IPS DF 19.7 (cell line): ENCODE data around the gene ERF.
"Not testable (repeated sequence)": the region's sequence is repeated elsewhere in the genome, so short reads cannot be mapped to it uniquely, and the experiment has no call there.

ENCODE experiments used
- DNase-seq: peaks from one replicate; pipeline ENCODE4 v3.0.0-alpha.2; 2013; ENCODE audit warnings: low read depth, low spot score

ERF gene

DNA sequence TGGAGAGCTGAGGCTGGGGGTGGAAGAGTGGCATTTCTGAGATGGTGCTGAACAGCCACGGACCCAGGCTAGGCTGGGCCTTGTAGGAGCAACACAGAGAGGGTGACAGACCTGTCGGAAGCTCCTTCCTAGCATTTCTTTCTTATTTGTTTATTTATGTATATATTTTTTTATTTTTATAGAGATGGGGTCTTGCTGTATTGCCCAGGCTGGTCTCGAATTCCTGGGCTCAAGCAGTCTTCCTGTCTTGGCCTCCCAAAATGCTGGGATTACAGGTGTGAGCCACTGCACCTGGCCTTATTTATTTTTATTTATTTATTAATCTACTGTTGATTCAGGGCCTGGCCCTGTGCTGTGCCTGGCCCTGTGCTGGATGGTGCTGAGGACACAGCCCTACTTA lies 20.6 kb upstream of the ERF start:
- DNase-seq, result no peak

- DNase-seq, result no peak
Observed at GRCh38 chr19:42275103-42275502, 20.2 kb upstream of the ERF start.

- DNase-seq, result no peak
Observed at GRCh38 chr19:42274065-42274682, 19.2 kb upstream of the ERF start.

DNA sequence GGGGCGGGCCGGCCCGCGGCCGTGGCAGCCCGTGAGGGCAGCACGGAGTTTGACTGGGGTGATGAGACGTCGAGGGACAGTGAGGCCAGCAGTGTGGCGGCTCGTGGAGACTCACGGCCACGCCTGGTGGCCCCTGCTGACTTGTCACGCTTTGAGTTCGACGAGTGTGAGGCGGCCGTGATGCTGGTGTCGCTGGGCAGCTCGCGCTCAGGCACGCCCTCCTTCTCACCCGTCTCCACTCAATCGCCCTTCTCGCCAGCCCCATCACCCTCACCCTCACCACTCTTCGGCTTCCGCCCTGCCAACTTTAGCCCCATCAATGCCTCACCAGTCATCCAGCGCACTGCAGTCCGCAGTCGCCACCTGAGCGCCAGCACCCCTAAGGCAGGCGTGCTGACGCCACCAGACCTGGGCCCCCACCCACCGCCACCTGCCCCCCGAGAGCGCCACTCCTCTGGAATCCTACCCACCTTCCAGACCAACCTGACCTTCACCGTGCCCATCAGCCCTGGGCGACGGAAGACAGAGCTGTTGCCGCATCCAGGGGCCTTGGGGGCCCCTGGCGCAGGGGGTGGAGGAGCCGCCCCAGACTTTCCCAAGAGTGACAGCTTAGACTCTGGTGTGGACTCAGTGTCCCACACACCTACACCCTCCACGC lies 18.6 kb upstream of the ERF start:
- DNase-seq, result no peak

GRCh38 chr19:42272989-42273406 lies 18.1 kb upstream of the ERF start:
- no peak for DNase-seq

DNA sequence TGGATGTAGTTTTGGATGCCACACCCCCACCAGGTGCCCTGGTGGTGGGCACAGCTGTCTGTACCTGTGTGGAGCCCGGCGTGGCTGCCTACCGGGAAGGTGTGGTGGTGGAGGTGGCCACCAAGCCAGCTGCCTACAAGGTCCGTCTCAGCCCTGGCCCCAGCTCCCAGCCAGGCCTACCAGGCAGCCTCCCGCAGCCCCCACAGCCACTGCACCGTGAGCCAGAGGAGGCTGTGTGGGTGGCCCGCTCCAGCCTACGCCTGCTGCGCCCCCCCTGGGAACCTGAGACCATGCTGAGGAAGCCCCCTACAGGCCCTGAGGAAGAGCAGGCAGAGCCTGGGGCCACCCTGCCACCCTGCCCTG lies 17.6 kb upstream of the ERF start:
- no peak for DNase-seq

GRCh38 chr19:42271861-42272534 lies 17.1 kb upstream of the ERF start:
- DNase-seq, result no peak

DNA sequence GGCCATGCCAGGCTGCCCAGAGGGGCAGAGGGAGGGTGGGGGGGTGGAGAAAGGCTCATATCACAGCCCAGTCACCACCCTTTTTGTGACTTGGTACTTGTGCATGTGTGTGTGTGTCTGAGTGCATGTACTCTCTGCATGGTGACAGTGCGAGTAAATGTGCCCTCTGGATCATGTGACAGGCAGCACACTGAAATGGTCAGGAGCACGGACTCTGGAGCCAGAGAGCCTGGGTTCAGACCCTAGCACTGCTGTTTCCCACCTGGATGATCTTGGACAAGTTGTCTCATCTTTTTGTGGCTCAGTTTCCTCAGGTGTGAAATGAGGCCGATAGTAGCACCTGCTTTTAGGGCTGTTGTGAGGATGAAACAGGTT lies 16.1 kb upstream of the ERF start:
- DNase-seq, result no peak

- DNase-seq, result no peak
Observed at GRCh38 chr19:42270346-42271044, 15.6 kb upstream of the ERF start.

- no peak for DNase-seq
Observed at GRCh38 chr19:42269478-42270345, 14.8 kb upstream of the ERF start.

GRCh38 chr19:42268704-42269477 lies 14.0 kb upstream of the ERF start, which contains the start of gene CIC:
Gene CIC, plus strand, starts transcription at chr19:42269252. Its CDS starts 2,532 bp downstream, at chr19:42271784.
- DNase-seq, result peak; percentile 100

DNA sequence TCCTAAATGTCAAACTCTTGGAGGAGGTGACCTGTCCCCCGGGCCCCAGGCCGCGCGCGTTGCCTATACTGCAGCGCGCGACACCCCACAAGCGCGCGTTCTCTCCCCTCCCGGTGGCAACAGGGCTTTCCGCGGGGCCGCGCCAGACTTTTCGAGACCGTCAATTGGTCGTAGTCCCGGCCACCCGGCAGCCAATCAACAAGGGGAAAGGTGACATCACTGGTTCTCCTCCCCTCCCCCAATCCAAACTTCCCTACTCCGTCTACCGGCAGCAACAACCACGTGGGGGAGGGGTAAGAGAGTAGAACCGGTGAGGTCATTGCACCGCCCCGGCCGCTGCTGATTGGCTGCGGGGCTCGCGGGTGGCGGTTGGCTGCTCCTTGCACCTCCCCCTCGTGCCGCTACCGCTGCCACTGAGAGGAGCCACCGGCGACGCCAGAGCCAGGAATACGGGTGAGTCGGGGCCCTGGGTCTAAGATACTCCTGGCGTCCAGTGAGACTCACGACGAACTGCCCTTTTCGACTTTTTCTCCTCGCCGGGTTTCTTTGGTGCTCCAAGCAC lies 13.3 kb upstream of the ERF start:
- DNase-seq, result peak; percentile 99

DNA sequence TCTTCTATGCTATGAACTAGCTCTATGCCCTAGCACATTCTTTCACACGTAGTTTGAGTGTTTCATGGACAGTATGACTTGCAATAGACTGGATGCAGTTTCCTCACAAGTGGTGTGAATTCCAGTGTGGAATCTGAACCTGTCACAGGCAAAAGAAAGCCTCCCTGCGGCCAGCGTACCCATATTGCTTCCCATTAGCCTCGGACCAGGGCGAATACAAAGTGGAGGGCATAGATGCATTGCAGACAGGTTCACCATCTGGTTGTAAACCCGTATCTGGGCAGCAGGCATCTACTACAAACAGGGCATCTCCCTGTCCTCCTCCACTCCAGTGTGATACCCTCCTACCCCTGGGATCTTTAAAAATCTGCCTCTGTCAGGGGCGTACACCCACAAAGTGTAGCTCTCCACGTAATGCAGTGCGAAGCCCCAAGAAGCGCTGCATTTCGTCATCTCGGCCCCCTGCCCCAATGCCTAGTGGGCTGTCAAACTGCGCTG lies 12.8 kb upstream of the ERF start:
- no peak for DNase-seq

GRCh38 chr19:42266928-42267603 lies 12.1 kb upstream of the ERF start:
- not testable (repeated sequence) for DNase-seq

- not testable (repeated sequence) for DNase-seq
Observed at GRCh38 chr19:42266105-42266504, 11.2 kb upstream of the ERF start.

DNA sequence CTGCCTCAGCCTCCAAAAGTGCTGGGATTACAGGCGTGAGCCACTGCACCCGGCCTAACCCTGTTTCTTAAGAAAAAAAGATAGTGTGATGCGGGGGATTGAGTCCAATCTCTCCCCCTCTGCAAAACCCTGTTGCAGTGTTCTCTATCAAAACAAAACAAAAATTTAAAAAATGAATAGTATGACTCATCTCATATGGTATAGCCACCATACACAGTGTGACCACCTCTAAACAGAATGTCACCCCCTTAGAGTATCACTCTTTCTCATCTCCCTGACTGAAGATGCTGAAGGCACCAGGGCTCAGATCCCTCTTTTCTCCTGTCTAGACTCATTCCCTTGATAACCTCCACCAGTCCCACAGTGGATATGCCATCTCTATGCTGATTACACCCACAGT lies 6.8 kb upstream of the ERF start:
- no peak for DNase-seq

GRCh38 chr19:42257842-42258241 lies 2.9 kb upstream of the ERF start:
- DNase-seq, result not testable (repeated sequence)

DNA sequence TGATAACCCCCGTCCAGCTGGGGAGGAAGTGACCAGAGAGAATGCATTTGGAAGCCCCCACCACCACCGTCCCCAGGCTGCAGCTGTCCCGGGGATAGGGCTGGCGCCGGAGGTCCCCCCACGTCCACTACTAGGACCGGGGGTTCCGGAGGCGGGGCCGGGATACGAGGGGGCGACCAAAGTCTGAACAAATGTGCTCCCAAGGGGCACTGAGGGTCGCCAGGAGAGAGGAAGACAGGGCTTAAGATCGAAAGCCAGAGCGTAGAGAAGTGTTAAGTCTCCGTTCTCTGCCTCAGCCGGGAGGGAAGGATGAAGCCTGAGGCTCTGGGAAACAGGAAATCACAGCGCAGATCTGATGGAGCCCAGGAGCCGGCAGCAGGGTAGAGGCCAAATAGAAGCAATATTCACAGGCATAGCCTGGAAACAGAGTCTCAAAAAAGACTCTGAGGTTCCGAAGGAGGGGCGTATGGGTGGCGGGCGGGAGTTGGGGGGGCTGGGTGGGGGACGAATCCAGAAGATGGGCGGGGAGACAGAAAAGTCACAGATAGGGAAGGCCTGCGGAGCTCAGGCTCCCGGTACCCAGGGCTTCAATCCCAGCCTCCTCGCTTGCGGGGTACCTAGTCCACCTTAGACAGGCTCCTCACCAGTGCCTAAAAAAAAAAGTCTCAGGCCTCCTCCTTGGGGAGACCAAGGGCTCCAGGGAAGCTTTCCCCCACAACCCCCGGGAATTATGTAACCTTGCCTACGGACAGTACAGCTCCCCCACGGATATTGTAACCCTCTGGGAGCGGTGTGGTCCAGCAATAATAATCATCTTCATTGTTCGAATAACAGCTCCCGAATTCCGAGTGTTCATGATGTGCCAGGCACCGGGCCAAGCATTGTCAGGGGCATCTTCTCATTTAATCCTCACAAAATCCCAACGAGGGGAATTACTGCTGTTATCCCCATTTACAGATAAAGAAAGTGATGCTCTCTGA lies 1.1 kb upstream of the ERF start:
- no peak for DNase-seq
